Prostate gland (tissue), 2 donors: Measurements from ENCODE around the gene OSBPL1A.

Source experiments
- POLR2A ChIP-seq: fragments of 450-650 bp; IDR thresholded peaks from one replicate; pipeline ENCODE4 v1.6.1; 2016; ENCODE audit warnings: antibody characterized with exemption, mild to moderate bottlenecking
- TF ChIP-seq, protein P1 (sequence below), 4 experiments: fragments of 200-600 bp in 2 of 4; fragments of 450-650 bp in 2 of 4; sonication (generic) in 2 of 4; IDR thresholded peaks; 1 replicate in 3 of 4; 2 replicates in 1 of 4; pipeline ENCODE4 v1.5.1; 2016 to 2019; ENCODE audit warnings: antibody characterized with exemption in 4 of 4, mild to moderate bottlenecking in 2 of 4, moderate library complexity in 2 of 4

DNA sequence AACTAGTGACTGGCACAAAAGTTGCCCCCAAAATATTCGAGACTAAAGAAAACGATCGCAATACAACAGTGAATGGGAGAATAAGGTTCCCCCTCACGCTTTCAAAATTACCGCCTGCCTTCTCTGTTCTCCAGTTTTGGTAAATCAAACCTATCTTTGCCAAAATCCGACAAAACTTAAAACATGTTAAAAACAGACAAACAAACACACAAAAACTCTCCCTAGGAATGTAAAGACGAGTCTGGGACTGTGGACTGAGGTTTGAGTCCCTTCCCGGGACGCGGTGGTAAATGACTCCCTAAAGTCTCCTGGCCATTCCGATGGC, 28.4 kb upstream of the OSBPL1A start:
- no peak for TF ChIP-seq POLR2A
- TF ChIP-seq, protein P1, sequence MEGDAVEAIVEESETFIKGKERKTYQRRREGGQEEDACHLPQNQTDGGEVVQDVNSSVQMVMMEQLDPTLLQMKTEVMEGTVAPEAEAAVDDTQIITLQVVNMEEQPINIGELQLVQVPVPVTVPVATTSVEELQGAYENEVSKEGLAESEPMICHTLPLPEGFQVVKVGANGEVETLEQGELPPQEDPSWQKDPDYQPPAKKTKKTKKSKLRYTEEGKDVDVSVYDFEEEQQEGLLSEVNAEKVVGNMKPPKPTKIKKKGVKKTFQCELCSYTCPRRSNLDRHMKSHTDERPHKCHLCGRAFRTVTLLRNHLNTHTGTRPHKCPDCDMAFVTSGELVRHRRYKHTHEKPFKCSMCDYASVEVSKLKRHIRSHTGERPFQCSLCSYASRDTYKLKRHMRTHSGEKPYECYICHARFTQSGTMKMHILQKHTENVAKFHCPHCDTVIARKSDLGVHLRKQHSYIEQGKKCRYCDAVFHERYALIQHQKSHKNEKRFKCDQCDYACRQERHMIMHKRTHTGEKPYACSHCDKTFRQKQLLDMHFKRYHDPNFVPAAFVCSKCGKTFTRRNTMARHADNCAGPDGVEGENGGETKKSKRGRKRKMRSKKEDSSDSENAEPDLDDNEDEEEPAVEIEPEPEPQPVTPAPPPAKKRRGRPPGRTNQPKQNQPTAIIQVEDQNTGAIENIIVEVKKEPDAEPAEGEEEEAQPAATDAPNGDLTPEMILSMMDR (IDR thresholded peaks at IDR 0.05), result no peak
